H9 (cell line): Measurements from ENCODE around the gene AKR1C8. TPM values are rescaled to one million over a fixed set of nuclear protein-coding genes. Genes with fewer than 3 reads are reported as not detected.

Source experiments
- DNase-seq: peaks from one replicate; pipeline ENCODE4 v3.0.0-alpha.2; 2017
- H2AFZ ChIP-seq: one replicate; pipeline ENCODE4 v1.6.1; 2013; ENCODE audit warnings: mild to moderate bottlenecking, low read length, control low read depth, moderate library complexity
- H2AK5ac ChIP-seq: 2 replicates; pipeline ENCODE4 v1.6.1; 2013; ENCODE audit warnings: low read length, control low read depth, mixed read lengths; ENCODE audit not compliant: insufficient read length
- H2BK120ac ChIP-seq: one replicate; pipeline ENCODE4 v1.6.1; 2013; ENCODE audit warnings: low read depth, mild to moderate bottlenecking, low read length, control low read depth, inconsistent platforms; ENCODE audit not compliant: poor library complexity, severe bottlenecking
- H2BK12ac ChIP-seq: 2 replicates; pipeline ENCODE4 v1.6.1; 2013; ENCODE audit warnings: low read length, control low read depth, mixed read lengths, low read depth; ENCODE audit not compliant: insufficient read length
- H2BK15ac ChIP-seq: 2 replicates; pipeline ENCODE4 v1.6.1; 2013; ENCODE audit warnings: low read depth, low read length, control low read depth
- H2BK20ac ChIP-seq: one replicate; pipeline ENCODE4 v1.6.1; 2013; ENCODE audit warnings: low read depth, mild to moderate bottlenecking, low read length, control low read depth, inconsistent platforms; ENCODE audit not compliant: poor library complexity, severe bottlenecking
- H2BK5ac ChIP-seq: 2 replicates; pipeline ENCODE4 v1.6.1; 2013; ENCODE audit warnings: low read length, control low read depth, mixed read lengths; ENCODE audit not compliant: insufficient read length
- H3K14ac ChIP-seq: 2 replicates; pipeline ENCODE4 v1.6.1; 2013; ENCODE audit warnings: low read length, control low read depth; ENCODE audit not compliant: insufficient read depth
- H3K18ac ChIP-seq: 2 replicates; pipeline ENCODE4 v1.6.1; 2013; ENCODE audit warnings: low read depth, mild to moderate bottlenecking, mixed read lengths, low read length, control low read depth; ENCODE audit not compliant: insufficient read length
- H3K23ac ChIP-seq: 2 replicates; pipeline ENCODE4 v1.6.1; 2013; ENCODE audit warnings: low read length, control low read depth, mixed read lengths, low read depth; ENCODE audit not compliant: insufficient read length
- H3K23me2 ChIP-seq: 2 replicates; pipeline ENCODE4 v1.6.1; 2013; ENCODE audit warnings: low read depth, mild to moderate bottlenecking, mixed read lengths, low read length, control low read depth; ENCODE audit not compliant: insufficient read length, poor library complexity, severe bottlenecking
- H3K27ac ChIP-seq: 2 replicates; pipeline ENCODE4 v1.5.1; 2013; ENCODE audit warnings: low read length, control low read depth, mixed read lengths, low read depth; ENCODE audit not compliant: insufficient read length
- H3K27me3 ChIP-seq: 2 replicates; pipeline ENCODE4 v1.6.1; 2013; ENCODE audit warnings: low read length, control low read depth, inconsistent platforms; ENCODE audit not compliant: insufficient read depth
- H3K4ac ChIP-seq: 2 replicates; pipeline ENCODE4 v1.6.1; 2013; ENCODE audit warnings: low read depth, mild to moderate bottlenecking, control low read depth, inconsistent platforms, low read length, moderate library complexity
- H3K4me1 ChIP-seq: 2 replicates; pipeline ENCODE4 v1.6.1; 2013; ENCODE audit warnings: low read length, control low read depth, inconsistent platforms; ENCODE audit not compliant: insufficient read depth
- H3K4me2 ChIP-seq: 2 replicates; pipeline ENCODE4 v1.6.1; 2013; ENCODE audit warnings: low read length, control low read depth, mixed read lengths; ENCODE audit not compliant: insufficient read length, insufficient read depth
- H3K56ac ChIP-seq: 2 replicates; pipeline ENCODE4 v1.6.1; 2013; ENCODE audit warnings: low read depth, mild to moderate bottlenecking, mixed read lengths, low read length, control low read depth; ENCODE audit not compliant: insufficient read length
- H3K79me1 ChIP-seq: 2 replicates; pipeline ENCODE4 v1.6.1; 2013; ENCODE audit warnings: low read depth, mild to moderate bottlenecking, moderate library complexity, low read length, control low read depth, inconsistent platforms; ENCODE audit not compliant: insufficient read depth, poor library complexity, severe bottlenecking
- H3K79me2 ChIP-seq: 2 replicates; pipeline ENCODE4 v1.6.1; 2013; ENCODE audit warnings: low read length, control low read depth, inconsistent platforms; ENCODE audit not compliant: insufficient read depth
- H3K9ac ChIP-seq: 2 replicates; pipeline ENCODE4 v1.6.1; 2013; ENCODE audit warnings: low read length, control low read depth, mixed read lengths; ENCODE audit not compliant: insufficient read length; ENCODE audit errors: extremely low read depth
- H3K9me3 ChIP-seq: one replicate; pipeline ENCODE4 v1.6.1; 2013; ENCODE audit warnings: low read depth, low read length, inconsistent platforms; ENCODE audit not compliant: control insufficient read depth
- H3T11ph ChIP-seq: one replicate; pipeline ENCODE4 v1.6.1; 2013; ENCODE audit warnings: mild to moderate bottlenecking, low read length, control low read depth, inconsistent platforms
- H4K20me1 ChIP-seq: one replicate; pipeline ENCODE4 v1.6.1; 2013; ENCODE audit not compliant: control insufficient read depth, insufficient read length, insufficient read depth
- H4K5ac ChIP-seq: 2 replicates; pipeline ENCODE4 v1.6.1; 2013; ENCODE audit warnings: low read depth, mild to moderate bottlenecking, mixed read lengths, low read length, control low read depth; ENCODE audit not compliant: insufficient read length
- H4K8ac ChIP-seq: replicated peaks from 2 replicates; pipeline ENCODE4 v1.6.1; 2013; ENCODE audit warnings: low read length, control low read depth, mixed read lengths, low read depth; ENCODE audit not compliant: insufficient read length
- H4K91ac ChIP-seq: 2 replicates; pipeline ENCODE4 v1.6.1; 2013; ENCODE audit warnings: low read depth, mild to moderate bottlenecking, moderate library complexity, mixed read lengths, low read length, control low read depth; ENCODE audit not compliant: insufficient read length
- H3K27ac Mint-ChIP-seq, 3 experiments: 2 replicates in 2 of 3; 3 replicates in 1 of 3; pipeline ENCODE4 v1.8.0; 2020 to 2021; ENCODE audit warnings: mixed read lengths in 3 of 3, mild to moderate bottlenecking in 1 of 3, moderate library complexity in 1 of 3
- H3K27me3 Mint-ChIP-seq: 2 replicates; pipeline ENCODE4 v1.8.0; 2021; ENCODE audit warnings: low read depth, mild to moderate bottlenecking, moderate library complexity, mixed read lengths
- H3K36me3 Mint-ChIP-seq, 3 experiments: 2 replicates in 2 of 3; 3 replicates in 1 of 3; pipeline ENCODE4 v1.8.0; 2020 to 2021; ENCODE audit warnings: low read depth in 3 of 3, mixed read lengths in 3 of 3; ENCODE audit not compliant: insufficient read depth in 1 of 3
- H3K4me1 Mint-ChIP-seq, 2 experiments: 2 replicates each; pipeline ENCODE4 v1.8.0; 2020; ENCODE audit warnings: mixed read lengths in 2 of 2
- H3K4me3 Mint-ChIP-seq, 2 experiments: 2 replicates in 1 of 2; 3 replicates in 1 of 2; pipeline ENCODE4 v1.8.0; 2020 to 2021; ENCODE audit warnings: mild to moderate bottlenecking in 2 of 2, mixed read lengths in 2 of 2, moderate library complexity in 1 of 2
- H3K9me3 Mint-ChIP-seq, 2 experiments: 2 replicates in 1 of 2; 3 replicates in 1 of 2; pipeline ENCODE4 v1.8.0; 2020; ENCODE audit warnings: mild to moderate bottlenecking in 2 of 2, mixed read lengths in 2 of 2, moderate library complexity in 1 of 2
- CTCF ChIP-seq: fragments of 200-600 bp; sonication (generic); conservative IDR thresholded peaks from 3 replicates; pipeline ENCODE4 v1.8.0; 2021; ENCODE audit warnings: antibody characterized with exemption, mild to moderate bottlenecking
- WGBS: extraction: QIAGEN DNeasy Blood & Tissue Kit; methylation state at CpG from one replicate; pipeline ENCODE4 v1.1.7; 2013; ENCODE audit warnings: missing lambda C conversion rate, low lambda C conversion rate, mixed read lengths; ENCODE audit not compliant: insufficient read length; ENCODE audit errors: extremely low coverage; 5-methylcytosine and 5-hydroxymethylcytosine counted together
- total RNA-seq: library from RNA; stranded (reverse); gene quantifications from 2 replicates; pipeline ENCODE4 v1.2.1, GENCODE V29; 2021

AKR1C8 gene
- total RNA-seq, 1 experiment from 2014 or later, result not detected

- H2AK5ac ChIP-seq, result no peak overlapping the region
- Mint-ChIP-seq H3K9me3 (peaks cover 78 to 89% of the 10 kb centered on the region in 2 experiments), H3K36me3 (peaks cover 0 to 20% (median 0%) of the 10 kb centered on the region in 3 experiments; a peak in 4 of 7 replicates), H3K27me3 (peaks cover 13% of the 10 kb centered on the region), H3K4me3 (no peak overlapping the region), H3K4me1 (no peaks in the 10 kb centered on the region), H3K27ac (no peak overlapping the region)
- no peak overlapping the region for H2BK5ac ChIP-seq
- no peak overlapping the region for H3K9ac ChIP-seq
- H3K4ac ChIP-seq, result no peak overlapping the region
- H3K79me1 ChIP-seq, result no peaks in the 10 kb centered on the region
- H3K18ac ChIP-seq, result no peak overlapping the region
- no peaks in the 10 kb centered on the region for H3K79me2 ChIP-seq
- H2BK12ac ChIP-seq, result no peak overlapping the region
- no peak for DNase-seq
- no peak overlapping the region for H3K56ac ChIP-seq
- H3K23ac ChIP-seq, result no peak overlapping the region
- H3K4me1 ChIP-seq, result no peaks in the 10 kb centered on the region
- H4K5ac ChIP-seq, result no peak overlapping the region
- H2BK20ac ChIP-seq, result no peak overlapping the region
- peaks cover 32% of the 10 kb centered on the region for H3K9me3 ChIP-seq
- H3K27ac ChIP-seq, result no peak overlapping the region
- no peak overlapping the region for H4K91ac ChIP-seq
- no peak overlapping the region for H3K14ac ChIP-seq
- no peak overlapping the region for H3T11ph ChIP-seq
- WGBS, result no CpG with 5 or more reads among the region's 6 CpGs
- H3K23me2 ChIP-seq, result no peaks in the 10 kb centered on the region
- no peak for TF ChIP-seq CTCF
- H3K4me2 ChIP-seq, result no peak overlapping the region
- no peak overlapping the region for H4K8ac ChIP-seq
- H2AFZ ChIP-seq, result no peak overlapping the region
- H2BK15ac ChIP-seq, result no peak overlapping the region
- H3K27me3 ChIP-seq, result no peaks in the 10 kb centered on the region
- H2BK120ac ChIP-seq, result no peak overlapping the region
- no peaks in the 10 kb centered on the region for H4K20me1 ChIP-seq
Observed at GRCh38 chr10:5159126-5159525, 25.8 kb downstream of the AKR1C8 start.
